Mesothelial cell of epicardium (in vitro differentiated cells): ENCODE data around the gene SSBP3. TPM values are rescaled to one million over a fixed set of nuclear protein-coding genes. Genes with fewer than 3 reads are reported as not detected.
"Not testable (repeated sequence)": the region's sequence is repeated elsewhere in the genome, so short reads cannot be mapped to it uniquely, and the experiment has no call there.

Experiments used
- DNase-seq, 2 experiments: peaks; one replicate each; pipeline ENCODE4 v3.0.0; 2021; ENCODE audit warnings: low spot score in 2 of 2; ENCODE audit not compliant: unreplicated experiment in 2 of 2
- H3K27ac Mint-ChIP-seq: 2 replicates; pipeline ENCODE4 v1.8.0; 2021; ENCODE audit warnings: mixed read lengths
- H3K27me3 Mint-ChIP-seq: 2 replicates; pipeline ENCODE4 v1.8.0; 2021; ENCODE audit warnings: low read depth, mixed read lengths
- H3K36me3 Mint-ChIP-seq: 2 replicates; pipeline ENCODE4 v1.8.0; 2021; ENCODE audit warnings: mixed read lengths
- H3K4me1 Mint-ChIP-seq: 2 replicates; pipeline ENCODE4 v1.8.0; 2021; ENCODE audit warnings: mixed read lengths
- H3K4me3 Mint-ChIP-seq: 2 replicates; pipeline ENCODE4 v1.8.0; 2021; ENCODE audit warnings: mild to moderate bottlenecking, moderate library complexity, mixed read lengths
- H3K9me3 Mint-ChIP-seq: 2 replicates; pipeline ENCODE4 v1.8.0; 2021; ENCODE audit warnings: mixed read lengths
- CTCF ChIP-seq: fragments of 200-600 bp; sonication (generic); IDR thresholded peaks from one replicate; pipeline ENCODE4 v1.5.0; 2021; ENCODE audit warnings: antibody characterized with exemption; ENCODE audit not compliant: unreplicated experiment
- total RNA-seq: library from RNA; stranded (reverse); gene quantifications from 3 replicates; pipeline ENCODE4 v1.2.1, GENCODE V29; 2021

SSBP3 gene
- total RNA-seq, 1 donor from 2014 or later: 172 TPM

GRCh38 chr1:54220004-54220811 lies 186.0 kb downstream of the SSBP3 start:
- no peak for DNase-seq

GRCh38 chr1:54219688-54220003 lies 186.5 kb downstream of the SSBP3 start:
- no peak for TF ChIP-seq CTCF
- Mint-ChIP-seq H3K9me3 (no peaks in the 10 kb centered on the region), H3K27ac (peak overlapping the region; percentile 35), H3K36me3 (peaks cover 29% of the 10 kb centered on the region), H3K4me1 (peaks cover 7% of the 10 kb centered on the region), H3K27me3 (no peaks in the 10 kb centered on the region), H3K4me3 (no peak overlapping the region)
- DNase-seq: no peak

More at GRCh38 chr1:54220004-54220811, 186.0 kb downstream of the SSBP3 start:
- peaks cover 10% of the 10 kb centered on the region for H3K4me1 Mint-ChIP-seq
- no peaks in the 10 kb centered on the region for H3K27me3 Mint-ChIP-seq
- no peaks in the 10 kb centered on the region for H3K9me3 Mint-ChIP-seq
- peaks cover 30% of the 10 kb centered on the region for H3K36me3 Mint-ChIP-seq
- peak overlapping the region; percentile 35 for H3K27ac Mint-ChIP-seq
- no peak overlapping the region for H3K4me3 Mint-ChIP-seq
- no peak for TF ChIP-seq CTCF

GRCh38 chr1:54218883-54219687 lies 187.1 kb downstream of the SSBP3 start:
- H3K36me3 Mint-ChIP-seq: peaks cover 33% of the 10 kb centered on the region
- no peaks in the 10 kb centered on the region for H3K9me3 Mint-ChIP-seq
- DNase-seq: no peak
- H3K4me1 Mint-ChIP-seq: peaks cover 7% of the 10 kb centered on the region
- no peaks in the 10 kb centered on the region for H3K27me3 Mint-ChIP-seq
- no peak overlapping the region for H3K4me3 Mint-ChIP-seq
- peak overlapping the region; percentile 35 for H3K27ac Mint-ChIP-seq
- no peak for TF ChIP-seq CTCF

- Mint-ChIP-seq H3K27ac (no peak overlapping the region), H3K36me3 (peaks cover 55% of the 10 kb centered on the region), H3K4me3 (no peak overlapping the region), H3K9me3 (no peaks in the 10 kb centered on the region), H3K4me1 (peaks cover 7% of the 10 kb centered on the region), H3K27me3 (no peaks in the 10 kb centered on the region)
- no peak for DNase-seq
- TF ChIP-seq CTCF: no peak
These were observed 190.7 kb downstream of the SSBP3 start for GRCh38 chr1:54215523-54215922.

GRCh38 chr1:54212872-54213271 lies 193.3 kb downstream of the SSBP3 start:
- no peaks in the 10 kb centered on the region for H3K4me1 Mint-ChIP-seq
- no peak overlapping the region for H3K27ac Mint-ChIP-seq
- peaks cover 58% of the 10 kb centered on the region for H3K36me3 Mint-ChIP-seq
- no peak overlapping the region for H3K4me3 Mint-ChIP-seq
- no peak for DNase-seq
- no peaks in the 10 kb centered on the region for H3K9me3 Mint-ChIP-seq
- TF ChIP-seq CTCF: no peak
- no peaks in the 10 kb centered on the region for H3K27me3 Mint-ChIP-seq

GRCh38 chr1:54207896-54208295 lies 198.3 kb downstream of the SSBP3 start:
- not testable (repeated sequence) for H3K9me3 Mint-ChIP-seq, H3K4me1 Mint-ChIP-seq, H3K27me3 Mint-ChIP-seq, H3K27ac Mint-ChIP-seq, DNase-seq, H3K4me3 Mint-ChIP-seq
- H3K36me3 Mint-ChIP-seq: peaks cover 52% of the 10 kb centered on the region
